ENCODE measurements around the gene SLC17A1.

Gene SLC17A1

DNA sequence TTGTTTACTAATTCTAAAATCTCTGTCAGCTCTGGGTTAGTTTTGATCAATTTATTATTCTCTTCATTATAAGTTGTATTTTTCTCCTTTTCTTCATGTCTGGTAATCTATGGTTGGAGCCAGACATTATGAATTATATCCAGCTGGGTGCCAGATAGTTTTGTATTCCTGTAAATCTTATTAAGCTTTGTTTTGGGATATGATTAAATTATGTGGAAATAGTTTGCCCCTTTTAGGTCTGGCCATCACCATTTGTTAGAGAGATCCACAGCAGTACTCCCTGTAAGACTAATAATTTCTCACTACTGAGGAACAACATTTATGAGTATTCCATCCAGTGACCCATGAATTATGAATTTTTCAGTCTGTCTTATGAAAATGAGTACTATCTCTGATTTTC is 20.9 kb upstream of the SLC17A1 start:
- TF ChIP-seq, protein P1, sequence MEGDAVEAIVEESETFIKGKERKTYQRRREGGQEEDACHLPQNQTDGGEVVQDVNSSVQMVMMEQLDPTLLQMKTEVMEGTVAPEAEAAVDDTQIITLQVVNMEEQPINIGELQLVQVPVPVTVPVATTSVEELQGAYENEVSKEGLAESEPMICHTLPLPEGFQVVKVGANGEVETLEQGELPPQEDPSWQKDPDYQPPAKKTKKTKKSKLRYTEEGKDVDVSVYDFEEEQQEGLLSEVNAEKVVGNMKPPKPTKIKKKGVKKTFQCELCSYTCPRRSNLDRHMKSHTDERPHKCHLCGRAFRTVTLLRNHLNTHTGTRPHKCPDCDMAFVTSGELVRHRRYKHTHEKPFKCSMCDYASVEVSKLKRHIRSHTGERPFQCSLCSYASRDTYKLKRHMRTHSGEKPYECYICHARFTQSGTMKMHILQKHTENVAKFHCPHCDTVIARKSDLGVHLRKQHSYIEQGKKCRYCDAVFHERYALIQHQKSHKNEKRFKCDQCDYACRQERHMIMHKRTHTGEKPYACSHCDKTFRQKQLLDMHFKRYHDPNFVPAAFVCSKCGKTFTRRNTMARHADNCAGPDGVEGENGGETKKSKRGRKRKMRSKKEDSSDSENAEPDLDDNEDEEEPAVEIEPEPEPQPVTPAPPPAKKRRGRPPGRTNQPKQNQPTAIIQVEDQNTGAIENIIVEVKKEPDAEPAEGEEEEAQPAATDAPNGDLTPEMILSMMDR (conservative IDR thresholded peaks at IDR 0.05; ENCODE audit: low read depth, low read length) = no peak
- no peak for DNase-seq (ENCODE audit: low read depth)
- no peak overlapping the region for H3K4me3 ChIP-seq (ENCODE audit: low read depth, low read length)

DNA sequence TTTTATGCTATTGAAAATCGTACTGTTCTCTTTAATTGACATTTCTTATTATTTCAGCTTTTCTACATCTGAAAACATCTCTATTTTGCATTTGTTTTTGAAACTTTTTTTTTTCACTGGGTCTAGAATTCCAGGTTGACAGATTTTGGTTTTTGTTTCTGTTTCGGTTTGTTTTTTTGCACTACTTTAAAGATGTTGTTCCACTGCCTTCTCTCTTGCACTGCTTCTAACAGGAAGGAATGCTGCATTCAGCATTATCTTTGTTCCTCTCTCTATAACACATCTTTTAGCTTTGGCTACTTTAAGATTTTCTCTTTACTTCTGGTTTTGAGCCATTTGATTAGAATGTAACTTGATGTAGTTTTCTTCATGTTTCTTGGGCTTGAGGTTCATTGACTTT is 20.1 kb upstream of the SLC17A1 start:
- DNase-seq (ENCODE audit: low read depth) = no peak
- TF ChIP-seq, protein P1 (conservative IDR thresholded peaks at IDR 0.05; ENCODE audit: low read depth, low read length) = no peak
- H3K4me3 ChIP-seq (ENCODE audit: low read depth, low read length) = no peak overlapping the region

DNA sequence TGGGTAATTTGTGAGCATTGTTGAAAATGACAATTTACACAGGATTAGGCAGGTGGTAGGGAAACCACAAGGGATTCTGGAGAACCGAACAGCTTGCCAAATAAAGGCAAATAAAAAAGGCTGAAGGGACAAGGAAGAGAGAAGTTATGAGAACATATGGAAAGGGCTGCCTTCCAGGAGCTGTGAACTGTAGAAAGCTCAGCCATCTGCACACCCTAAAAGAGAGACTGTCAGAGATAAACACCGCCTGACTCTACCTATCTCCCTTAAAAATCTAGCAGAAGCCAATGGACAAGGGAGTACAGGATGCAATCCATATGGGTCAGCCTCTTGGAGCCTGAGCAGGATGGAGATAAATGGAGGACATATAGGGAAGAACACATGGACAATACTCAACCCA is 12.7 kb upstream of the SLC17A1 start:
- TF ChIP-seq, protein P1 (conservative IDR thresholded peaks at IDR 0.05; ENCODE audit: low read depth, low read length) = no peak
- no peak overlapping the region for H3K4me3 ChIP-seq (ENCODE audit: low read depth, low read length)
- no peak for DNase-seq (ENCODE audit: low read depth)

DNA sequence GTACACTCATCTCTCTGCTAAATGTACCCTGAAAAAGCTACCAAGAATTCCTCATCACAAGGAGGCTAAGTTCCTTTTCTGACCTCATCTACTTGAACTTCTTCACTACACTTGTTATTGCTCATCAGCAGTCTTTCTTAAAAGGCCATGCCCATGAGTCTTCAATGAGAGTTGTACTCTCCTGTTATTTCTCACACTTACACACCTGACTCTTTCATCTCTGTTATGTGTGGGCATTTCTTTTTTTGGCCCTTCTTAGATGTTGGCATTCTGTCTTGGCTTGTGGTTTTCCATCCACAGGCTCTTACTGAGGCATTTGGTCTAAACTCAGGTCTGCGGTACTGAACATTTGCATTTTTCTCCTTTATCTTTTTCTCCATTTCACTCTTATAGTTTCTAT is 10.7 kb upstream of the SLC17A1 start:
- DNase-seq (ENCODE audit: low read depth) = no peak
- H3K4me3 ChIP-seq (ENCODE audit: low read depth, low read length) = no peak overlapping the region
- TF ChIP-seq, protein P1 (conservative IDR thresholded peaks at IDR 0.05; ENCODE audit: low read depth, low read length) = no peak

DNA sequence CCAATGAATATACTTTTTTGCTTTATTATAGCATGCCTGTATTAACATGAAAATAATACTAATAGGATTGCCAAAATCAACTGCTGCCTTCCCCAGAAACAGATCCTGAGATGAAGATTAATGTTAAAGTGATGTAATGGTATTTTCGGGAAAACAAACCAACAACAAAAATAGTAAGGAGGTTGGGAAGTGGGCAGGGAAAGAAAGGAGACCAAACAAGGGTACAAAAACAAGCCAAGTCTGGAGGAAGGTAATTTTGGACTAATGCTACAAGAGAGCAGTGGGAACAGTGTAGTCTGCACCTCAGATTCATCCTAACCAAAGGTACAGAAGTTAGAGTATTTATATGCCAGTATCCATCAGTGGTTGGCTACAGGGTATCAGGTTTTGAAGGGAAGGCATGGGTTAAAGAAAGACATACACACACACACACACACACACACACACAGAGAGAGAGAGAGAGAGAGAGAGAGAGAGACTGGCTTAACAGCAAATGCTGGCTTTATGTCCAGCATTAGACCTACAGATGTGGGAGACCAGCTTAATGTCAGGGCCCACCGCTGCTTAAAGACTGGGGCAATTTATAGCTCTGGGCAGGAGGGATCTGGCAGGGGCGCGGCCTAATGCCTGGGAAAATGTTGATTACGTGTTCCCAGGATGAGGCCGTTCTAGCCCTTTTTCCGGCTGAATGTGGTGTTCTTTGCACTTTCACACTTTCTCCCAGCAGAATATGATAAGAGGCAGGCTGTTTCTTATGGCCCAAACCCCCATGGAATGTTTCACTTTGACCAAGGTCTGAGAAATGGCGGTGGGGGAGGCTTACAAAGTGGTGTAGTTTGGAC is 3.8 kb upstream of the SLC17A1 start:
- no peak for DNase-seq (ENCODE audit: low read depth)
- TF ChIP-seq, protein P1 (conservative IDR thresholded peaks at IDR 0.05; ENCODE audit: low read depth, low read length) = no peak
- no peak overlapping the region for H3K4me3 ChIP-seq (ENCODE audit: low read depth, low read length)

DNA sequence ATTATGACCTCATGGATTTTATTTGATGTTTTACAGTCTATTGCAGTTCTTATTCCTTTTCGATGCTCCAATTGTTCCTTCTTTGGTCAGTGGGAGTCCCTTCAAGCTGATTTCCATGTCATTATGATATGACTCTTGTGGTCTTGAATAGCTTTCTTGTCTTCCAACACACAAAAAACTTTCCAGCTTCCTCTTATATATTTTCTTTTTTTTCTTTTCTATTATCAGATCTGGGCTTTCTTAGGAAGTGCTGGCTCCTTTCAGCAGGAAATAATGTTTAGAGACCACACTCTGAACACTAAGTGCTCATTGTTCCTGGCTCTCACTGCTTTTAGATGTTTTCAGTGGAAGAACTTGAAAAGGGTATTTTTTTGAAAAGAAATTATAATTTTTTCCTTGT is 3.1 kb upstream of the SLC17A1 start:
- H3K4me3 ChIP-seq (ENCODE audit: low read depth, low read length) = no peak overlapping the region
- TF ChIP-seq, protein P1 (conservative IDR thresholded peaks at IDR 0.05; ENCODE audit: low read depth, low read length) = no peak

DNA sequence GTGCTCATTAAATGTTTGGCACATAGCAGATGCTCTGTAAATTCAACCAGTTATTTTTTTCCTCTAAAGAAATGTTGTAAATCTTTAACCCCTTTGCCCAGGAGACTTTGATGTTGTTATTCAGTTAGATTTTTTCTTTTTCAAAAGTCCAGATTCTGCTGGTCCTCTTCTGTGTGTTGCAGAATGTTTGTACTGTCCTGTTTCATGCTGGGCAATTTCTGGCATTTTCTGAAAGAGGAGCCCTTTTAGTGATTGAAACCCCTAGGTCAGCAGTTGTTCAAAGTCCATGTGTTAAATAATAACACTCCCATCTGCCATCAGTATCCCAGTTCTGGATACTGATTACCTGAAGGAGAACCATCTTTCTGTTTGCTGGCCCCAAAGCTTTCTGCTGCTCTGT is 1.3 kb upstream of the SLC17A1 start:
- TF ChIP-seq, protein P1 (conservative IDR thresholded peaks at IDR 0.05; ENCODE audit: low read depth, low read length) = no peak
- no peak overlapping the region for H3K4me3 ChIP-seq (ENCODE audit: low read depth, low read length)
- no peak for DNase-seq (ENCODE audit: low read depth)

More for the DNA sequence above, 3.1 kb upstream of the SLC17A1 start:
- no peak for DNase-seq (ENCODE audit: low read depth)

Measured in choroid plexus epithelial cell (primary cell).